Measurements from ENCODE around the gene LEKR1. TPM values are rescaled to one million over a fixed set of nuclear protein-coding genes. Genes with fewer than 3 reads are reported as not detected.

LEKR1 gene
- total RNA-seq, 1 donor from 2014 or later: 1.8 TPM

GRCh38 chr3:156976933-156977332 is 150.8 kb downstream of the LEKR1 start:
- H3K4me1 Mint-ChIP-seq: peaks cover 6% of the 10 kb centered on the region
- TF ChIP-seq, protein P1, sequence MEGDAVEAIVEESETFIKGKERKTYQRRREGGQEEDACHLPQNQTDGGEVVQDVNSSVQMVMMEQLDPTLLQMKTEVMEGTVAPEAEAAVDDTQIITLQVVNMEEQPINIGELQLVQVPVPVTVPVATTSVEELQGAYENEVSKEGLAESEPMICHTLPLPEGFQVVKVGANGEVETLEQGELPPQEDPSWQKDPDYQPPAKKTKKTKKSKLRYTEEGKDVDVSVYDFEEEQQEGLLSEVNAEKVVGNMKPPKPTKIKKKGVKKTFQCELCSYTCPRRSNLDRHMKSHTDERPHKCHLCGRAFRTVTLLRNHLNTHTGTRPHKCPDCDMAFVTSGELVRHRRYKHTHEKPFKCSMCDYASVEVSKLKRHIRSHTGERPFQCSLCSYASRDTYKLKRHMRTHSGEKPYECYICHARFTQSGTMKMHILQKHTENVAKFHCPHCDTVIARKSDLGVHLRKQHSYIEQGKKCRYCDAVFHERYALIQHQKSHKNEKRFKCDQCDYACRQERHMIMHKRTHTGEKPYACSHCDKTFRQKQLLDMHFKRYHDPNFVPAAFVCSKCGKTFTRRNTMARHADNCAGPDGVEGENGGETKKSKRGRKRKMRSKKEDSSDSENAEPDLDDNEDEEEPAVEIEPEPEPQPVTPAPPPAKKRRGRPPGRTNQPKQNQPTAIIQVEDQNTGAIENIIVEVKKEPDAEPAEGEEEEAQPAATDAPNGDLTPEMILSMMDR (conservative IDR thresholded peaks at IDR 0.05): no peak
- H3K36me3 Mint-ChIP-seq (ENCODE audit: low read depth): no peaks in the 10 kb centered on the region
- no peak for DNase-seq (ENCODE audit: low read depth, low spot score)
- H3K9me3 Mint-ChIP-seq: no peaks in the 10 kb centered on the region
- H3K27ac Mint-ChIP-seq (ENCODE audit: unreplicated experiment): no peak overlapping the region
- H3K4me3 Mint-ChIP-seq: no peak overlapping the region
- H3K27me3 Mint-ChIP-seq (ENCODE audit: low read depth): no peaks in the 10 kb centered on the region

- H3K27me3 Mint-ChIP-seq (ENCODE audit: low read depth): no peaks in the 10 kb centered on the region
- TF ChIP-seq, protein P1 (conservative IDR thresholded peaks at IDR 0.05): no peak
- H3K9me3 Mint-ChIP-seq: no peaks in the 10 kb centered on the region
- no peak overlapping the region for H3K4me3 Mint-ChIP-seq
- DNase-seq (ENCODE audit: low read depth, low spot score): no peak
- no peaks in the 10 kb centered on the region for H3K36me3 Mint-ChIP-seq (ENCODE audit: low read depth)
- peaks cover 6% of the 10 kb centered on the region for H3K4me1 Mint-ChIP-seq
- no peak overlapping the region for H3K27ac Mint-ChIP-seq (ENCODE audit: unreplicated experiment)
These were observed 152.4 kb downstream of the LEKR1 start for GRCh38 chr3:156978481-156978961.

- peaks cover 6% of the 10 kb centered on the region for H3K4me1 Mint-ChIP-seq
- no peak overlapping the region for H3K4me3 Mint-ChIP-seq
- no peak for DNase-seq (ENCODE audit: low read depth, low spot score)
- no peaks in the 10 kb centered on the region for H3K36me3 Mint-ChIP-seq (ENCODE audit: low read depth)
- no peaks in the 10 kb centered on the region for H3K9me3 Mint-ChIP-seq
- no peak overlapping the region for H3K27ac Mint-ChIP-seq (ENCODE audit: unreplicated experiment)
- no peaks in the 10 kb centered on the region for H3K27me3 Mint-ChIP-seq (ENCODE audit: low read depth)
- TF ChIP-seq, protein P1 (conservative IDR thresholded peaks at IDR 0.05): no peak
These were observed 154.9 kb downstream of the LEKR1 start for GRCh38 chr3:156981005-156981404.

- no peaks in the 10 kb centered on the region for H3K27me3 Mint-ChIP-seq (ENCODE audit: low read depth)
- no peak for DNase-seq (ENCODE audit: low read depth, low spot score)
- peaks cover 3% of the 10 kb centered on the region for H3K4me1 Mint-ChIP-seq
- TF ChIP-seq, protein P1 (conservative IDR thresholded peaks at IDR 0.05): no peak
- no peak overlapping the region for H3K27ac Mint-ChIP-seq (ENCODE audit: unreplicated experiment)
- H3K36me3 Mint-ChIP-seq (ENCODE audit: low read depth): no peaks in the 10 kb centered on the region
- no peaks in the 10 kb centered on the region for H3K9me3 Mint-ChIP-seq
- no peak overlapping the region for H3K4me3 Mint-ChIP-seq
These were observed 157.4 kb downstream of the LEKR1 start for GRCh38 chr3:156983559-156983958.

- TF ChIP-seq, protein P1 (conservative IDR thresholded peaks at IDR 0.05): no peak
- H3K9me3 Mint-ChIP-seq: no peaks in the 10 kb centered on the region
- H3K27ac Mint-ChIP-seq (ENCODE audit: unreplicated experiment): no peak overlapping the region
- DNase-seq (ENCODE audit: low read depth, low spot score): no peak
- H3K36me3 Mint-ChIP-seq (ENCODE audit: low read depth): no peaks in the 10 kb centered on the region
- no peaks in the 10 kb centered on the region for H3K27me3 Mint-ChIP-seq (ENCODE audit: low read depth)
- no peaks in the 10 kb centered on the region for H3K4me1 Mint-ChIP-seq
- no peak overlapping the region for H3K4me3 Mint-ChIP-seq
These were observed 159.6 kb downstream of the LEKR1 start for GRCh38 chr3:156985711-156986110.

GRCh38 chr3:156987946-156988345 is 161.8 kb downstream of the LEKR1 start:
- H3K36me3 Mint-ChIP-seq (ENCODE audit: low read depth): no peaks in the 10 kb centered on the region
- TF ChIP-seq, protein P1 (conservative IDR thresholded peaks at IDR 0.05): no peak
- no peaks in the 10 kb centered on the region for H3K4me1 Mint-ChIP-seq
- DNase-seq (ENCODE audit: low read depth, low spot score): no peak
- H3K27ac Mint-ChIP-seq (ENCODE audit: unreplicated experiment): no peak overlapping the region
- H3K4me3 Mint-ChIP-seq: no peak overlapping the region
- H3K27me3 Mint-ChIP-seq (ENCODE audit: low read depth): no peaks in the 10 kb centered on the region
- H3K9me3 Mint-ChIP-seq: peaks cover 2% of the 10 kb centered on the region

Measured in neural crest cell (in vitro differentiated cells).